ENCODE results near the gene ZNF668.

- TF ChIP-seq CTCF (conservative IDR thresholded peaks at IDR 0.05 in 1 of 2, IDR thresholded peaks at IDR 0.05 in 1 of 2; ENCODE audit: extremely low read depth in 1 of 2, insufficient read depth in 1 of 2, low read depth in 1 of 2, low read length in 2 of 2) (no peak), EZH2 (IDR thresholded peaks at IDR 0.05; ENCODE audit: borderline replicate concordance, low read length) (no peak)
These were observed 35.6 kb upstream of the ZNF668 start for GRCh38 chr16:31109622-31110021.
